ENCODE data around the gene TSEN54.

The TSEN54 gene

GRCh38 chr17:75565618-75566017 lies 49.3 kb downstream of the TSEN54 start:
- TF ChIP-seq CTCF (IDR thresholded peaks at IDR 0.05; ENCODE audit: control insufficient read depth, extremely low read depth, insufficient read depth) = no peak
- DNase-seq (ENCODE audit: low read depth) = no peak
- no peak overlapping the region for H3K4me3 ChIP-seq (ENCODE audit: low read depth, low read length)

- TF ChIP-seq CTCF (IDR thresholded peaks at IDR 0.05; ENCODE audit: control insufficient read depth, extremely low read depth, insufficient read depth) = no peak
- no peak for DNase-seq (ENCODE audit: low read depth)
- no peak overlapping the region for H3K4me3 ChIP-seq (ENCODE audit: low read depth, low read length)
Observed at GRCh38 chr17:75566416-75566815, 50.1 kb downstream of the TSEN54 start.

GRCh38 chr17:75566834-75567233 lies 50.5 kb downstream of the TSEN54 start:
- TF ChIP-seq CTCF (IDR thresholded peaks at IDR 0.05; ENCODE audit: control insufficient read depth, extremely low read depth, insufficient read depth) = no peak
- no peak for DNase-seq (ENCODE audit: low read depth)

GRCh38 chr17:75568412-75569255 lies 52.3 kb downstream of the TSEN54 start:
- DNase-seq (ENCODE audit: low read depth) = no peak
- no peak for TF ChIP-seq CTCF (IDR thresholded peaks at IDR 0.05; ENCODE audit: control insufficient read depth, extremely low read depth, insufficient read depth)
- H3K4me3 ChIP-seq (ENCODE audit: low read depth, low read length) = no peak overlapping the region

More at GRCh38 chr17:75566834-75567233, 50.5 kb downstream of the TSEN54 start:
- H3K4me3 ChIP-seq (ENCODE audit: low read depth, low read length) = no peak overlapping the region

GRCh38 chr17:75570034-75570676 lies 53.8 kb downstream of the TSEN54 start:
- DNase-seq (ENCODE audit: low read depth) = no peak
- H3K4me3 ChIP-seq (ENCODE audit: low read depth, low read length) = no peak overlapping the region
- TF ChIP-seq CTCF (IDR thresholded peaks at IDR 0.05; ENCODE audit: control insufficient read depth, extremely low read depth, insufficient read depth) = no peak

GRCh38 chr17:75570772-75571171 lies 54.4 kb downstream of the TSEN54 start:
- no peak for TF ChIP-seq CTCF (IDR thresholded peaks at IDR 0.05; ENCODE audit: control insufficient read depth, extremely low read depth, insufficient read depth)
- H3K4me3 ChIP-seq (ENCODE audit: low read depth, low read length) = no peak overlapping the region
- no peak for DNase-seq (ENCODE audit: low read depth)

All from LNCaP clone FGC (cell line).